ENCODE results near the gene RFTN2. TPM values are rescaled to one million over a fixed set of nuclear protein-coding genes. Genes with fewer than 3 reads are reported as not detected.
"Not testable (repeated sequence)": the region's sequence is repeated elsewhere in the genome, so short reads cannot be mapped to it uniquely, and the experiment has no call there.

RFTN2 gene
- total and polyA plus RNA-seq, 2 experiments from 2014 or later = 2.8 to 5.9 TPM

- Histone ChIP-seq H3K9me3 (ENCODE audit: low read depth) (no peaks in the 10 kb centered on the region), H3K4me3 (no peak overlapping the region), H3K4me1 (ENCODE audit: low read depth) (no peaks in the 10 kb centered on the region), H3K27ac (no peak overlapping the region), H3K27me3 (no peaks in the 10 kb centered on the region), H3K36me3 (peaks cover 4% of the 10 kb centered on the region)
- no peak for DNase-seq (ENCODE audit: low read depth in 1 of 2, low spot score in 1 of 2)
- no peak for TF ChIP-seq CTCF (IDR thresholded peaks at IDR 0.05; ENCODE audit: low read depth, low read length)
These were observed 117.0 kb downstream of the RFTN2 start for GRCh38 chr2:197558393-197558792.

GRCh38 chr2:197556456-197556855 lies 118.9 kb downstream of the RFTN2 start:
- Histone ChIP-seq H3K36me3 (peaks cover 22% of the 10 kb centered on the region), H3K9me3 (ENCODE audit: low read depth) (no peaks in the 10 kb centered on the region), H3K4me3 (no peak overlapping the region), H3K27me3 (no peaks in the 10 kb centered on the region), H3K4me1 (ENCODE audit: low read depth) (no peaks in the 10 kb centered on the region), H3K27ac (peak overlapping the region; percentile 47)
- no peak for TF ChIP-seq CTCF (IDR thresholded peaks at IDR 0.05; ENCODE audit: low read depth, low read length)
- peak in 1 of 2 donors; percentile 53 for DNase-seq (ENCODE audit: low read depth in 1 of 2, low spot score in 1 of 2)

- H3K27me3 ChIP-seq = no peaks in the 10 kb centered on the region
- peaks cover 32% of the 10 kb centered on the region for H3K36me3 ChIP-seq
- TF ChIP-seq CTCF (IDR thresholded peaks at IDR 0.05; ENCODE audit: low read depth, low read length) = no peak
- DNase-seq (ENCODE audit: low read depth in 1 of 2, low spot score in 1 of 2) = no peak
- H3K4me3 ChIP-seq = no peak overlapping the region
- H3K9me3 ChIP-seq (ENCODE audit: low read depth) = no peaks in the 10 kb centered on the region
- H3K4me1 ChIP-seq (ENCODE audit: low read depth) = no peaks in the 10 kb centered on the region
- H3K27ac ChIP-seq = no peak overlapping the region
These were observed 119.9 kb downstream of the RFTN2 start for GRCh38 chr2:197555467-197555866.

- not testable (repeated sequence) for H3K27ac ChIP-seq; H3K27me3 ChIP-seq; DNase-seq (ENCODE audit: low read depth in 1 of 2, low spot score in 1 of 2); H3K4me3 ChIP-seq; H3K4me1 ChIP-seq (ENCODE audit: low read depth); H3K9me3 ChIP-seq (ENCODE audit: low read depth)
- H3K36me3 ChIP-seq = peaks cover 47% of the 10 kb centered on the region
These were observed 124.1 kb downstream of the RFTN2 start for GRCh38 chr2:197551260-197551659.

- no peaks in the 10 kb centered on the region for H3K9me3 ChIP-seq (ENCODE audit: low read depth)
- peaks cover 48% of the 10 kb centered on the region for H3K36me3 ChIP-seq
- no peak for DNase-seq (ENCODE audit: low read depth in 1 of 2, low spot score in 1 of 2)
- H3K4me3 ChIP-seq = no peak overlapping the region
- no peak for TF ChIP-seq CTCF (IDR thresholded peaks at IDR 0.05; ENCODE audit: low read depth, low read length)
- H3K4me1 ChIP-seq (ENCODE audit: low read depth) = no peaks in the 10 kb centered on the region
- H3K27me3 ChIP-seq = no peaks in the 10 kb centered on the region
- H3K27ac ChIP-seq = no peak overlapping the region
These were observed 126.8 kb downstream of the RFTN2 start for GRCh38 chr2:197548582-197548981.

- Histone ChIP-seq H3K4me1 (ENCODE audit: low read depth) (no peaks in the 10 kb centered on the region), H3K36me3 (peaks cover 39% of the 10 kb centered on the region), H3K27ac (peak overlapping the region; percentile 30), H3K4me3 (no peak overlapping the region), H3K27me3 (no peaks in the 10 kb centered on the region), H3K9me3 (ENCODE audit: low read depth) (no peaks in the 10 kb centered on the region)
- DNase-seq (ENCODE audit: low read depth in 1 of 2, low spot score in 1 of 2) = no peak
- TF ChIP-seq CTCF (IDR thresholded peaks at IDR 0.05; ENCODE audit: low read depth, low read length) = no peak
These were observed 128.1 kb downstream of the RFTN2 start for GRCh38 chr2:197547163-197547900.
